HG03196 (cell line): ENCODE data around the gene MED13.
"Not testable (repeated sequence)": the region's sequence is repeated elsewhere in the genome, so short reads cannot be mapped to it uniquely, and the experiment has no call there.

ENCODE experiments used
- ATAC-seq: cut with Tn5 transposase; IDR thresholded peaks from one replicate; pipeline ENCODE4 v1.9.1; 2021; ENCODE audit not compliant: unreplicated experiment

The MED13 gene

DNA sequence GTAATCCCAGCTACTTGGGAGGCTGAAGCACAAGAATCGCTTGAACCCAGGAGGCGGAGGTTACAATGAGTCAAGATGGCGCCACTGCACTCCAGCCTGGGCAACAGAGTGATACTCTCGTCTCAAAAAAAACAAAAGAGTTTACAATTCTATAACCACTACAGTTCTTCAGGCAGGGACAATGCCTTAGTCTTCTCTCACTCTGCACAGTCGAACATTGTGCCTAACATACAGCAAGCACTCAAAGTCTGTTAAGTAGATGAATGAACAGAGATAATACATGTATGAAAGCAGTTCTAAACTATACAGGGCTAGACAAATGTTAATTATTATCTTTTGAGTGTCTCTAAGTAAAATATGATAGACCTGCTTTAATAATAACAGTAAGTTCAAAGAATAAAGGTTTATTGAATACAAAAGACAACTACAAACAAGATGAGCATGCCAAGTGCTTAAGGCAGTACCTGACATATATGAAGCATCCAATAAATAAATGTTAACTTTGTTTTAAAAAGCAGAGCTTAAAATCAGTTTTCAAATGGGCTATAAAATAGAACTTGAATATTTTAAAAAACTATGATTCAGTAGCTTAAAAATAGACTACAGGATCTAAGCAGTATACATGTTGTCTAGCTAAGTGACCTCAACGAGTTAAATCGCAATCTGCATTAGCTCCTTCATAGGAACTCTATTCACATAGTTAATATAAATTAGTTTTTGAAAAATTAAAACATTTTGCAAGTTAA lies 156.6 kb downstream of the MED13 start:
- ATAC-seq = no peak

- ATAC-seq = no peak
These were observed 157.7 kb downstream of the MED13 start for GRCh38 chr17:61907361-61907760.

DNA sequence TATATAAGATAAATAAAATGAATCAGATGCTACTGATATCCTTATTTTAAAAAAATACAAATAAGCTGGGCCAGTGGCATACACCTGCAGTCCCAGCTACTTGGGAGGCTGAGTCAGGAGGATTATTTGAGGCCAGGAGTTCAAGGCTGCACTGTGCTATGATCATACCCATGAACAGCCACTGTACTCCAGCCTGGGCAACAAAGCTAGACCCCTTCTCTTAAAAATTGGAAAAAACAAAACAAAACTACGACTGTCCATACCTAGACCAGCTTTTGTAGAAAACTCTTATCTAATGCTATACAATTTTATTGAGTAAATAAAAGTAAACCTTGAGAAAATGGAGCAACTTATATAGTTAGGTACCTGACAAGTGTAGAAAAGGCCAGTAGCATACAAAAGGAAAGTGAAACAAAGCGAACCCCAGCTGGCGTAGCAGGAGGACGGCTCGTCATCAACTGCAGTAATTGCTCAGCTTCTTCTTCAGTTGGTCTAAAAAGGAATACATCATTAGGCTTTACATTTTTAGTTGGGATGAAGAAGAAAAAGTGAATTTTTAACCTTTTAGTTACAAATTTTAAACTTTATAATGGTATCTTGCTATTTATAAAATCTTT lies 160.9 kb downstream of the MED13 start:
- ATAC-seq = no peak

GRCh38 chr17:61903251-61903650 lies 161.8 kb downstream of the MED13 start:
- no peak for ATAC-seq

GRCh38 chr17:61897548-61898180 lies 167.4 kb downstream of the MED13 start:
- no peak for ATAC-seq

DNA sequence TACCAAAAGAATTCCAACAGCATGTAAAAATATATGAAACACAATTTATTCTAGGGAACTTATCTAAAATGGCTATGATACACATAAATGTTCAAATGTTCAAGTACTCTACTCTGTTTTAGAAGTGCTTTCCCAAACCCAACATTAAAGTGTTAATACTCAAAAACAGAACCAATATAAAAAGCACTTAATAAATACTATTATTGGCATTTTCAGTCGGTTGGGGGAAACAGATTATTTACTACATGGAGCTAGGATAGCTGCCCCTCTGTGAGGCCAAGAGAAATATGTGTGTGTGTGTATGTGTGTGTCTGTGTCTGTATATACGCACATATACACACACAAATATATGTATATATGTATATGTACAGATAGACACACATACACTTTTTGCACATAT lies 169.7 kb downstream of the MED13 start:
- no peak for ATAC-seq

DNA sequence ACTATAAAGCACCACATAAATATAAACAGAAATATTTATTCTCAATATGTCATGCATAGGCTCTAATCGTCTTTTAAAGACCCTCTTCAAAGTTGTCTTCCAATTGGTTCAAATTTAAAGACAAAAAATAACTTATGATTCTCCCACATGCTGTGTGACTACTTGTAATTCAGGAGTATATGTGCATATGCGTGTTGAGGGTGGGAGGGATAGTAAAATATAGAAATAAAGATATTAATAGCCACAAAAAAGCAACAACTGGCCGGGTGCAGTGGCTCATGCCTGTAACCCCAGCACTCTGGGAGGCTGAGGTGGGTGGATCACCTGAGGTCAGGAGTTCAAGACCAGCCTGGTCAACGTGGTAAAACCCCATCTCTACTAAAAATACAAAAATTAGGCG lies 170.8 kb downstream of the MED13 start:
- ATAC-seq = not testable (repeated sequence)
